Ramos (cell line): ENCODE data around the gene SPATA32.

ENCODE experiments used
- in situ Hi-C: fragments of 300-500 bp; cut with MboI; formaldehyde crosslinking; loops from one replicate; pipeline ENCODE4 v1.14.3; 2022; ENCODE audit warnings: low sequenced_read_pairs; ENCODE audit not compliant: unreplicated experiment

The SPATA32 gene

GRCh38 chr17:45222289-45222995, 39.5 kb downstream of the SPATA32 start:
- in situ Hi-C loops, result loop anchor here (5.0 kb wide), 1 partner anchor 170 kb away; no protein-coding TSS in a partner anchor

GRCh38 chr17:45222014-45222288, 39.9 kb downstream of the SPATA32 start:
- in situ Hi-C loops, result loop anchor here (5.0 kb wide), 1 partner anchor 170 kb away; no protein-coding TSS in a partner anchor

GRCh38 chr17:45221081-45222013, 40.5 kb downstream of the SPATA32 start, which contains the start of gene FMNL1:
TSS of gene FMNL1 (plus strand) at chr17:45221885. CDS start at chr17:45222125, 240 bp downstream.
- in situ Hi-C loops, result loop anchor here (5.0 kb wide), 1 partner anchor 171 kb away; no protein-coding TSS in a partner anchor

- in situ Hi-C loops, result loop anchor here (5.0 kb wide), 1 partner anchor 172 kb away; no protein-coding TSS in a partner anchor
Measured at GRCh38 chr17:45220079-45220478, 41.8 kb downstream of the SPATA32 start.

- in situ Hi-C loops, result no loop called here
Measured at GRCh38 chr17:45218895-45219661, 42.8 kb downstream of the SPATA32 start.
